ENCODE results near the gene ASTE1.

- TF ChIP-seq JUND (IDR thresholded peaks at IDR 0.05) (no peak), FOSL1 (IDR thresholded peaks at IDR 0.05; ENCODE audit: low read depth) (no peak), CTCF (IDR thresholded peaks at IDR 0.05 in 2 of 3, conservative IDR thresholded peaks at IDR 0.05 in 1 of 3; ENCODE audit: borderline replicate concordance in 1 of 3, insufficient read depth in 1 of 3, low read depth in 2 of 3, low read length in 2 of 3) (no peak), SIN3A (IDR thresholded peaks at IDR 0.05; ENCODE audit: low read depth) (no peak), YY1 (IDR thresholded peaks at IDR 0.05; ENCODE audit: extremely low read depth, insufficient replicate concordance, low read depth, low read length) (no peak), ZNF274 (IDR thresholded peaks at IDR 0.05; ENCODE audit: low read depth, low read length) (no peak), CEBPB (IDR thresholded peaks at IDR 0.05; ENCODE audit: low read depth) (no peak), SP1 (IDR thresholded peaks at IDR 0.05; ENCODE audit: low read depth) (no peak), ZBTB33 (IDR thresholded peaks at IDR 0.05; ENCODE audit: extremely low read depth, insufficient replicate concordance, low read length) (no peak), EZH2 (IDR thresholded peaks at IDR 0.05) (no peak)
Measured at GRCh38 chr3:130968221-130968620, 58.4 kb downstream of the ASTE1 start.
